Airway epithelial cell (primary cell): ENCODE results near the gene CALCOCO2. TPM values are rescaled to one million over a fixed set of nuclear protein-coding genes. Genes with fewer than 3 reads are reported as not detected.

Experiments used
- total RNA-seq: library from RNA; depleted of rRNA; stranded (reverse); fragments of >200 nt; gene quantifications from 2 replicates; pipeline ENCODE4 v1.2.3, GENCODE V29; 2015

The CALCOCO2 gene
- total RNA-seq: 30.0 and 36.3 TPM in 2 replicates

GRCh38 chr17:48830840-48831548 is at the start of gene CALCOCO2:
Gene CALCOCO2, plus strand, starts transcription at chr17:48831035. Its CDS starts 10,673 bp downstream, at chr17:48841708.

GRCh38 chr17:48816774-48817590 is 13.9 kb upstream of the CALCOCO2 start, which contains the start of gene TTLL6:
Gene TTLL6, minus strand, starts transcription at chr17:48817229. Its CDS starts 157 bp downstream, at chr17:48817072.

GRCh38 chr17:48908047-48908843 is 77.4 kb downstream of the CALCOCO2 start, which contains the start of gene UBE2Z:
Gene UBE2Z, plus strand, starts transcription at chr17:48908407. Its CDS starts 97 bp downstream, at chr17:48908504.

Other genes with a start within 250 kb of the CALCOCO2 start
- 0.37 and 1.4 TPM in 2 replicates for gene HOXB3, start 240.8 kb upstream of the CALCOCO2 start, total RNA-seq
- 0.14 and 0.28 TPM in 2 replicates for gene HOXB5, start 237.3 kb upstream of the CALCOCO2 start, total RNA-seq
- gene HOXB6, start 226.0 kb upstream of the CALCOCO2 start, total RNA-seq: 0.71 and 0.93 TPM in 2 replicates
- 0.71 TPM in 1 of 2 replicates, not detected in the other for gene HOXB7, start 220.0 kb upstream of the CALCOCO2 start, total RNA-seq
- gene HOXB8, start 215.7 kb upstream of the CALCOCO2 start, total RNA-seq: not detected in 2 replicates
- gene HOXB9, start 204.7 kb upstream of the CALCOCO2 start, total RNA-seq: not detected in 2 replicates
- gene PRAC1, start 108.5 kb upstream of the CALCOCO2 start, total RNA-seq: not detected in 2 replicates
- gene PRAC2, start 107.8 kb upstream of the CALCOCO2 start, total RNA-seq: not detected in 2 replicates
- not detected in 2 replicates for gene HOXB13, start 102.3 kb upstream of the CALCOCO2 start, total RNA-seq
- gene TTLL6, start 13.8 kb upstream of the CALCOCO2 start, total RNA-seq: not detected in 2 replicates
- gene ATP5MC1, start 61.8 kb downstream of the CALCOCO2 start, total RNA-seq: 138 and 240 TPM in 2 replicates
- gene UBE2Z, start 77.4 kb downstream of the CALCOCO2 start, total RNA-seq: 58.4 and 66.9 TPM in 2 replicates
- gene SNF8, start 113.8 kb downstream of the CALCOCO2 start, total RNA-seq: 68.4 and 103 TPM in 2 replicates
- not detected in 2 replicates for gene GIP, start 137.6 kb downstream of the CALCOCO2 start, total RNA-seq
- gene IGF2BP1, start 166.3 kb downstream of the CALCOCO2 start, total RNA-seq: 3.4 and 4.4 TPM in 2 replicates